CD4-positive, alpha-beta T cell treated with Interleukin-15 for 4 hours (primary cell): ENCODE results near the gene ITPR2.

Source experiments
- DNase-seq: peaks from one replicate; pipeline ENCODE4 v3.0.0-alpha.2; 2020; ENCODE audit warnings: low spot score

ITPR2 gene

DNA sequence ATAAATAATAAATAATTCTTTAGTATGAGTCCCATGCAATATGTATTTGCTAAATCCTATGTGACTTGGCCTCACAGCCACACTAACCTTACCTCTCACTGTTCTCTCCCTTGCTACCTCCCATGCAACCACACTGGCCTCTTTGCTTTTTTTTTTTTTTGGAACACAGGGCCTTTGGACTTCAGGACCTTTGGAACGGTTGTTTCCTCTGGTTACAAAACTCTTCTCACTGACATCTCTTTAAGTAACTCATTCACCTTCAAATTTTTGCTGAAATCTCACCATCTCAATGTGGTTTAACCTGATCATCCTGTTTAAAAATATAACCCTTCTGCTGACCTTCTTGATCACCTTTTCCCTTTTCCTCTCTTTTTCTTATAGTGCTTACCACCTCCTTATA lies 443.7 kb downstream of the ITPR2 start:
- DNase-seq = no peak

- DNase-seq = no peak
These were observed 448.5 kb downstream of the ITPR2 start for GRCh38 chr12:26384536-26384935.

GRCh38 chr12:26383041-26383440 lies 450.0 kb downstream of the ITPR2 start:
- no peak for DNase-seq

DNA sequence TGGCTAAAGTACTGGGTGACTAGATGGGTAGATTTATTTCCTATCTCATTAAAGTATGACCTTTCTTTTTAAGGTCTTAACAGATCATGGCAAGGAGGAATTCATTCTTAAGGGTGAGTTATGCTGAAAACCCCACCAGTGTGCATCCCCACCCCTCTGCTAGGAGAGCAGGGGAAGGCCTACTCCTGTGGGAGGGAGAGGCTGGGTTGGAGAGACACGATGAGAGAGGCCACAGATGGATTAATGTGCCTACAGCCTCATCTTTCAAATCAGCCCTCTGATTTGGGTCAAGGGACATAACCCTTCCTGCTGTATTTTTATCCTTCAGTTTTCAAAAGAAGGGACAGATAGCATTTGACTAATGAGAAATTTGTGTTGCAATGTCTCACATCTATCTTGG lies 452.1 kb downstream of the ITPR2 start:
- DNase-seq = no peak

DNA sequence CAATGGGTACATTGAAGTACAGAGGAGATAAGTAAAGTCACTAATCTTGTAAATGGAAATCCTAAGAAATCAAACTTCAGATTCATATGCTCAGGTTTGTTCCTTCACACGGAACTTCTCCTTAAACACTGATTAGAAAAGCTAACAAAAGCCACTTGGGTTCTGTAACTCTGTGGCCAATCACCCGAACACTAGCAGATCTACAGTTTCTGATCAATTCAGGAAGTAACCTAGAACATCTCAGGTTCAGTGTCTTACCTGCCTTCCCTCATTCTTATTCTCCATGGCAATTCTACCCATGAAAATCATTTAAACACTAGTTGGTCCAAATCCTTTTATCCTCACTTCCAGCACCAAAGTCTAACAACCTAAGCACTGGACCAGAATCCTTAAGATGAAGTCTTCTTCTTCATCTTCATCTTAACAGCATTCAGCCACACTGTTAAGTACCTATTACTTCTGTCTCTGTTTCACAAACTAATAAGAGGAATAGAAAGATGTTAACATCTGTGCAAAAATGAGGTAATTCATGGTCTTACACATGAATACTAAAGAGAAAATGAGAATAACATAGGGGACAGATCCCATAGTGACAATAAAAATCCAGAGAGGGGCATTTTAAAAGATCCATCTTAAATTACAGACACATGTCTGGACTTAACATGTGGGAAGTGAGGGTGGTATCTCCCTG lies 453.1 kb downstream of the ITPR2 start:
- DNase-seq = no peak

DNA sequence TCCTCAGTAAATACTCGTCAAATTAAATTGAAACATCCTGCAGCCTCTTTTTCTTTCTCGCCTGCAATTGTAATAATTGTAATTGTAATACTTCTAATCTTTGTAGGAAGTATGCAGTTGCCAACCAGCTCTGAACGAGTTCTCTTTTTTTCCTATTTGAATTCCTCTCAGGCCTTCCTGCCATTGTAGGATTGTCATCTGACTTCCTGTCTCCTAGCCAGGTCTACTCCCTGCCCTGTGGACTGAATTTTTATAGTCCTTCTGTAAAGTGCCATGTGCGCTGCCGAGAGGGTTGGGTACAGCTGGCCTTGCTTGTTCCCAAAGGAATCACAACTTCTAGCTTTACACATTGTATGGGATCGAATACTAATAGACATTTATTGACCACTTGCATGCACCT lies 454.3 kb downstream of the ITPR2 start:
- no peak for DNase-seq

GRCh38 chr12:26374934-26375680 lies 457.9 kb downstream of the ITPR2 start:
- DNase-seq = no peak

DNA sequence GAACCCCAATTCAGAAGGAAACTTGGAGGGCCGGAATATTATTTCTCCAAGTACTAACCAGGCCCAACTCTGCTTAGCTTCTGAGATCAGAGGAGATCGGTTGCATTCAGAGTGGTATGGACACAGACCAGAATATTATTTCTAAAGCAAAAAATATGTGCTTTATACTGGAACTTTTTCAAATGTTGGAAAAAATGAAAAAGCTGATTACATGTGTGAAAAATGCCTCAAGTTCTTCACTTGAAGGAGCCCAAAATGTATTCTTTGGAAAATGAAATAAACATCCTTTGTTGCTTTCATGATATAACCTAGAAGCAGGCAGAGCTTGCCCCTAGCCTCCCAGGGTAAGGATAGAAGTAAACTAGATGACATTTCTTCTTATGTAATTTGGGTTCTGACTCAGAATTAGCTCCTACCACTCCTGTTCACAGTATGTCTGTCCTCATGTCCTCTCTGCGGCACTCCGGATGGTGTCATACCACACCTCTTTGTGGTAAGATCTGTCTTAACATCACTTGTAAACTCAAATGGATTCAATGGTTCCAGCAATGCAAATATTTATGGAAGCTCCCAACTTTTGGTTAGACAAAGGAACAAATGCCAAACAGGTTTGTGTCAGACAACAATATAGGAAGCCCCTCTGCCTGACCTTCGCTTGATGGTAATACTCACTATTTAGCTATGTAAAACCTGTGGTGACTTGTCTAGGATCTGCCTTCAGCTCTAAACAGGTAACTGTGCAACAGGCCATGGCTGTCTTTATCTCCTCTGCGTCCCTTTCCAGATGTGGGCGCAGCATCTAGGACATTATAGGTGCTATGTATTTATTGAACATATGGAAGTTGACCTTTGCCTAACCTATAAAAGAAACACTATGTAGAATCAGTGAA lies 459.1 kb downstream of the ITPR2 start:
- DNase-seq = no peak

DNA sequence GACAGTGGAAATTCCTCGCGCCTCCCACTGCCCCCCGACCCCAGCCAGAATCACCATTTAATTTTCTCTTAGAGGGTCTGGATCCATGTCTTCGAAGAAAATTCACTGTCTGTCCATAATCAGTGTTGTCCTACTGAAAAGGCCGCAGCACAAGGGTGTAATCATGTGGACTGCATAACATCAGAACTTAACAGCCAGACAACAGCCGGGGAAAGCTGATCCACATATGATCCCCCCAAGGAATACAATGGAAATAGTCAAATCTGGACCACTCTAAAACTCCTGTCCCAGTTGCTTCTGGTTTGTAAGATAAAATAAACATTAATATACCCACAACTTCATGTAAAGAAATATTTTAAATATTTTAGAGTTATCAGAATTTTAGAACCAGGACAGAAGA lies 460.1 kb downstream of the ITPR2 start:
- DNase-seq = no peak

DNA sequence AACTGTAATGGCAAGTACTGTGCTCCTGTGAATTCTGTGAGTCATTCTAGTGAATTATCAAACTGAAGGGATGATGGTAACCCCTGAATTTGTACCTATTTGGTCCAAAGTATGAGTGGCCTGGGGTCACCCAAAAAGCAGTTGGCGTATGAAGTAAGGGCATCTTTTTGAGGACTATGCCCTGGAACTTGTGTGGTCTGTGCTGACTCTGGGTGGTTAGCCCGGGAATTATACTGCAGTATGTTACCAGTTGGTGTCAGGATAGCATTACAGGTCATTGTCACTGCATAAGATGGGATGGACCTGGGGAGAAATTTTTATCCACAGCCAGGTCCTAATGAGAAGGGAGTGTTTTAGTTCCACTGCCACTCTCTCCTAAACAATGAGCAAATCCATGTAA lies 462.9 kb downstream of the ITPR2 start:
- no peak for DNase-seq

- DNase-seq = no peak
These were observed 463.4 kb downstream of the ITPR2 start for GRCh38 chr12:26369588-26369987.

DNA sequence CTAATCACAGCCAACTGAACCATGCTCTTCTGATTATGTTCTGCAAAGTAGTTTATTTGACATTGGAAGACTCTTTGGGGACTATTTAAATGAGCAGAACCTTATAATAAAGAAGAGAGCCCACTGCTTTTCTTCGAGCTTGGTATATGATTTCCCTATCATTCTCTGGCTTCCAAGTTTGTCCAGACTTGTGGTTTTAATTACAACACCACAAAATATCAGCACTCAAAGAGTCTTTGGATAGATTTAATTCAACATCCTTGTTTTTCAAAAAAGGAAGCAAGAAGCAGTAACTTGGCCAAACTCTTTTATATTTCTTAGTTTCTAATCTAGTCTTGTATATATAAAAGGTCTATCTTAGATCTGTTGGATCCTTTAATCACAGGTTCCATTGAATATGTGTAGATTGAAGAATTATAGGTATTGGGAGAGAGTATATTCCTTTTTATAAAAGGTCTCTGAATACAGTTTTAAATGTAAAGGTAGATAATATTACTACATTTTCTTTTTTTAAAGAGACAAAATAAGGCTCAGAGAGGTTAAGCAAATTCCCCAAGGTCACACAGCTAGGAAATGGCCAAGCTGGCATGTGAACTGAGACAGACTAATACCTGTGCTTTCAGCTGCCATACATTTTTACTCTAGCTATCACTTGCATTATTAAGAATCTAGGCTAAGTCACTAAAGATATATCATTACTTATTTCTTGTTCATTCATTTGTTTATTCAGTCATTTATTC lies 464.8 kb downstream of the ITPR2 start:
- no peak for DNase-seq

DNA sequence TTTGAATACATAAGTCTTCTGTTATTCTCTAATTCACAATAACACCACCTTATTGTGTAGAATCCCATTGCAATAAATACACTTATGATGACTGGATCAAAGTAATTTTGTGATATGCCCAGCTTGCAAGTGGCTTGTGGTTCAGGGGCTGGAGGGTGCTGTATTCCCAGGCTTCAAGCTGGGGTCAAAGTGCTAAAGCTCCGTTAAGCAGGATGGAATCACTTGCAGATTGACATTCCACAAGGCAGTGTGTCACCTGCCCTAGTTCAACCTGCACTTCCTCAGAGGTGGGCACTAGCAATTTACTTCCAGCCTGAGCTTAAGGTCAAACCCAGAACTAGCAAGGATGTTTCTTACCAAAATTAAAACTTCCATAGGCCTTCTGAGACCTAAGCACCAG lies 471.0 kb downstream of the ITPR2 start:
- DNase-seq = no peak

GRCh38 chr12:26360062-26360461 lies 472.9 kb downstream of the ITPR2 start:
- no peak for DNase-seq

- DNase-seq = no peak
These were observed 473.4 kb downstream of the ITPR2 start for GRCh38 chr12:26359576-26359975.

GRCh38 chr12:26358651-26359050 lies 474.3 kb downstream of the ITPR2 start:
- DNase-seq = no peak

DNA sequence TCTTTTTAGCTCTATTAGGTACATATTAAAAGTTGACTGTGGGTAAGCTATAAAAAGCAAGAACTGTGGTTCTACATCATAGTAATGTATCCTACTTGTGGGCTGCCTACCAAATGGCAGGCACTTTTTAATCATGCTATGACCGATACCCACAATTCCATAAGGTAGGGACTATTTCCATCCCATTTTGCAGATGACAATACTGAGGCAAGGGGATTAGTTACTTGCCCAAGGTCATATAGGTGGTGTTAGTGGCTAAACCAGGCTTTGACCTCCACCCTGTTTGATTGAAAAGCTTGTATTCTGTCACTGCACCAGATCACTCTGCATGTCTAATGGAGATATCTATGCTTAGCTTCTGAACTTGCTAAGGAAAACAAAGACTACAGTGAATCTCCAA lies 485.7 kb downstream of the ITPR2 start:
- no peak for DNase-seq

- no peak for DNase-seq
These were observed 486.3 kb downstream of the ITPR2 start for GRCh38 chr12:26346736-26347135.

- no peak for DNase-seq
These were observed 487.5 kb downstream of the ITPR2 start for GRCh38 chr12:26345471-26346003.

- no peak for DNase-seq
These were observed 491.5 kb downstream of the ITPR2 start for GRCh38 chr12:26341491-26341890.

- DNase-seq = no peak
These were observed 492.3 kb downstream of the ITPR2 start for GRCh38 chr12:26340649-26341048.

GRCh38 chr12:26339976-26340375 lies 493.0 kb downstream of the ITPR2 start:
- no peak for DNase-seq
